Hepatocyte (in vitro differentiated cells): ENCODE results near the gene CLDN8.

Experiments
- CTCF ChIP-seq: fragments of 200-600 bp; sonication (generic); IDR thresholded peaks from 2 replicates; pipeline ENCODE4 v1.5.1; 2016; ENCODE audit warnings: antibody characterized with exemption, mild to moderate bottlenecking; ENCODE audit not compliant: poor library complexity
- EZH2 ChIP-seq: fragments of 200-600 bp; sonication (generic); IDR thresholded peaks from 2 replicates; pipeline ENCODE4 v1.6.1; 2016; ENCODE audit warnings: antibody characterized with exemption, mild to moderate bottlenecking, borderline replicate concordance
- EZH2phosphoT487 ChIP-seq: fragments of 200-600 bp; sonication (generic); IDR thresholded peaks from one replicate; pipeline ENCODE4 v1.6.1; 2018; ENCODE audit warnings: antibody characterized with exemption, mild to moderate bottlenecking, low read depth, moderate library complexity; ENCODE audit not compliant: unreplicated experiment, severe bottlenecking

GRCh38 chr21:30190554-30190953 is 25.3 kb downstream of the CLDN8 start:
- TF ChIP-seq CTCF: no peak
- TF ChIP-seq EZH2phosphoT487: no peak
- no peak for TF ChIP-seq EZH2
